ES-I3 (cell line): ENCODE data around the gene TMEM174.
"Not testable (repeated sequence)": the region's sequence is repeated elsewhere in the genome, so short reads cannot be mapped to it uniquely, and the experiment has no call there.

Experiments
- H3K36me3 ChIP-seq: 2 replicates; pipeline ENCODE4 v1.6.1; 2013; ENCODE audit warnings: mild to moderate bottlenecking, low read length, control low read depth, moderate library complexity; ENCODE audit not compliant: insufficient read depth
- H3K4me1 ChIP-seq: 2 replicates; pipeline ENCODE4 v1.6.1; 2013; ENCODE audit warnings: mild to moderate bottlenecking, control low read depth, low read length; ENCODE audit not compliant: insufficient read depth
- H3K9ac ChIP-seq: 2 replicates; pipeline ENCODE4 v1.6.1; 2013; ENCODE audit warnings: low read depth, mild to moderate bottlenecking, low read length, moderate library complexity
- H3K9me3 ChIP-seq: 2 replicates; pipeline ENCODE4 v1.6.1; 2013; ENCODE audit warnings: mild to moderate bottlenecking, low read length, moderate library complexity; ENCODE audit not compliant: control insufficient read depth, insufficient read depth

The TMEM174 gene

GRCh38 chr5:73197637-73198257 lies 24.8 kb downstream of the TMEM174 start:
- Histone ChIP-seq H3K9me3 (no peaks in the 10 kb centered on the region), H3K4me1 (0 out of 2 replicates have a peak, but pooled peaks cover 4% of the 10 kb centered on the region), H3K36me3 (no peaks in the 10 kb centered on the region), H3K9ac (no peak overlapping the region)

- Histone ChIP-seq H3K9ac (no peak overlapping the region), H3K9me3 (no peaks in the 10 kb centered on the region), H3K36me3 (no peaks in the 10 kb centered on the region), H3K4me1 (0 out of 2 replicates have a peak, but pooled peaks cover 4% of the 10 kb centered on the region)
Observed at GRCh38 chr5:73198833-73199592, 26.0 kb downstream of the TMEM174 start.

GRCh38 chr5:73199671-73200070 lies 26.7 kb downstream of the TMEM174 start:
- 0 out of 2 replicates have a peak, but pooled peaks cover 4% of the 10 kb centered on the region for H3K4me1 ChIP-seq
- H3K9me3 ChIP-seq, result no peaks in the 10 kb centered on the region
- H3K36me3 ChIP-seq, result no peaks in the 10 kb centered on the region
- no peak overlapping the region for H3K9ac ChIP-seq

GRCh38 chr5:73201547-73202513 lies 28.8 kb downstream of the TMEM174 start:
- Histone ChIP-seq H3K9me3 (no peaks in the 10 kb centered on the region), H3K36me3 (no peaks in the 10 kb centered on the region), H3K4me1 (0 out of 2 replicates have a peak, but pooled peaks cover 4% of the 10 kb centered on the region), H3K9ac (no peak overlapping the region)

- no peaks in the 10 kb centered on the region for H3K36me3 ChIP-seq
- 0 out of 2 replicates have a peak, but pooled peaks cover 4% of the 10 kb centered on the region for H3K4me1 ChIP-seq
- H3K9me3 ChIP-seq, result no peaks in the 10 kb centered on the region
- H3K9ac ChIP-seq, result no peak overlapping the region
Observed at GRCh38 chr5:73204332-73204731, 31.3 kb downstream of the TMEM174 start.

GRCh38 chr5:73204733-73205132 lies 31.7 kb downstream of the TMEM174 start:
- no peak overlapping the region for H3K9ac ChIP-seq
- H3K9me3 ChIP-seq, result no peaks in the 10 kb centered on the region
- H3K4me1 ChIP-seq, result 0 out of 2 replicates have a peak, but pooled peaks cover 4% of the 10 kb centered on the region
- no peaks in the 10 kb centered on the region for H3K36me3 ChIP-seq

GRCh38 chr5:73205305-73205704 lies 32.3 kb downstream of the TMEM174 start:
- H3K9ac ChIP-seq, result no peak overlapping the region
- H3K9me3 ChIP-seq, result no peaks in the 10 kb centered on the region
- H3K36me3 ChIP-seq, result no peaks in the 10 kb centered on the region
- H3K4me1 ChIP-seq, result 0 out of 2 replicates have a peak, but pooled peaks cover 4% of the 10 kb centered on the region

GRCh38 chr5:73207239-73207638 lies 34.2 kb downstream of the TMEM174 start:
- not testable (repeated sequence) for H3K36me3 ChIP-seq, H3K9me3 ChIP-seq, H3K9ac ChIP-seq, H3K4me1 ChIP-seq

- H3K9ac ChIP-seq, H3K4me1 ChIP-seq, H3K36me3 ChIP-seq, H3K9me3 ChIP-seq: not testable (repeated sequence)
Observed at GRCh38 chr5:73209075-73209474, 36.1 kb downstream of the TMEM174 start.

- H3K9ac ChIP-seq, H3K36me3 ChIP-seq, H3K9me3 ChIP-seq: not testable (repeated sequence)
- peaks cover 19% of the 10 kb centered on the region for H3K4me1 ChIP-seq
Observed at GRCh38 chr5:73212693-73213092, 39.7 kb downstream of the TMEM174 start.

- no peaks in the 10 kb centered on the region for H3K9me3 ChIP-seq
- peaks cover 22% of the 10 kb centered on the region for H3K4me1 ChIP-seq
- no peak overlapping the region for H3K9ac ChIP-seq
- no peaks in the 10 kb centered on the region for H3K36me3 ChIP-seq
Observed at GRCh38 chr5:73213566-73213998, 40.6 kb downstream of the TMEM174 start.

- no peaks in the 10 kb centered on the region for H3K36me3 ChIP-seq
- H3K9me3 ChIP-seq, result no peaks in the 10 kb centered on the region
- no peak overlapping the region for H3K9ac ChIP-seq
- peaks cover 22% of the 10 kb centered on the region for H3K4me1 ChIP-seq
Observed at GRCh38 chr5:73214306-73214705, 41.3 kb downstream of the TMEM174 start.

GRCh38 chr5:73214996-73215395 lies 42.0 kb downstream of the TMEM174 start:
- H3K9me3 ChIP-seq, result no peaks in the 10 kb centered on the region
- peaks cover 22% of the 10 kb centered on the region for H3K4me1 ChIP-seq
- peak overlapping the region; percentile 69; the same call in 1 of the 2 replicates for H3K9ac ChIP-seq
- no peaks in the 10 kb centered on the region for H3K36me3 ChIP-seq

GRCh38 chr5:73215531-73215890 lies 42.5 kb downstream of the TMEM174 start:
- Histone ChIP-seq H3K9me3 (no peaks in the 10 kb centered on the region), H3K36me3 (no peaks in the 10 kb centered on the region), H3K9ac (peak overlapping the region; percentile 69), H3K4me1 (peaks cover 22% of the 10 kb centered on the region)
